Measurements from ENCODE around the gene ZNF732.

Gene ZNF732

GRCh38 chr4:304969-305680 lies at the start of gene ZNF732:
TSS of gene ZNF732 (minus strand) at chr4:305474. CDS start at chr4:305310, 164 bp downstream.
- peak within 1 kb of the TSS; percentile 8 for H3K4me3 ChIP-seq (replicated peaks; ENCODE audit: low read depth, low read length)
- TF ChIP-seq CTCF (IDR thresholded peaks at IDR 0.05; ENCODE audit: low read depth, low read length, missing control alignments), result no peak
- no peak for DNase-seq (ENCODE audit: extremely low read depth, low read depth)

- no peak for DNase-seq (ENCODE audit: extremely low read depth, low read depth)
- no peak for TF ChIP-seq CTCF (IDR thresholded peaks at IDR 0.05; ENCODE audit: low read depth, low read length, missing control alignments)
- H3K4me3 ChIP-seq (replicated peaks; ENCODE audit: low read depth, low read length), result no peak overlapping the region
Measured at GRCh38 chr4:340011-340410, 34.7 kb upstream of the ZNF732 start.

- TF ChIP-seq CTCF (IDR thresholded peaks at IDR 0.05; ENCODE audit: low read depth, low read length, missing control alignments), result no peak
- peak overlapping the region; percentile 88 for H3K4me3 ChIP-seq (replicated peaks; ENCODE audit: low read depth, low read length)
- no peak for DNase-seq (ENCODE audit: extremely low read depth, low read depth)
Measured at GRCh38 chr4:338759-339097, 33.5 kb upstream of the ZNF732 start.

GRCh38 chr4:337932-338758 lies 32.9 kb upstream of the ZNF732 start:
- peak overlapping the region; percentile 88 for H3K4me3 ChIP-seq (replicated peaks; ENCODE audit: low read depth, low read length)
- no peak for TF ChIP-seq CTCF (IDR thresholded peaks at IDR 0.05; ENCODE audit: low read depth, low read length, missing control alignments)
- DNase-seq (ENCODE audit: extremely low read depth, low read depth), result no peak

- peak within 1 kb of the TSS; percentile 88 for H3K4me3 ChIP-seq (replicated peaks; ENCODE audit: low read depth, low read length)
- DNase-seq (ENCODE audit: extremely low read depth, low read depth), result peak; percentile 85
- no peak for TF ChIP-seq CTCF (IDR thresholded peaks at IDR 0.05; ENCODE audit: low read depth, low read length, missing control alignments)
Measured at GRCh38 chr4:337143-337931, 32.1 kb upstream of the ZNF732 start, which contains the start of gene ZNF141. TSS of gene ZNF141 (plus strand) at chr4:337814. CDS start at chr4:337984, 170 bp downstream.

GRCh38 chr4:336893-337142 lies 31.5 kb upstream of the ZNF732 start:
- H3K4me3 ChIP-seq (replicated peaks; ENCODE audit: low read depth, low read length), result peak overlapping the region; percentile 88
- DNase-seq (ENCODE audit: extremely low read depth, low read depth), result no peak
- TF ChIP-seq CTCF (IDR thresholded peaks at IDR 0.05; ENCODE audit: low read depth, low read length, missing control alignments), result no peak

Data from HFF-Myc (cell line).